Measurements from ENCODE around the gene ZNF451.

GRCh38 chr6:57116776-57117175 lies 26.8 kb downstream of the ZNF451 start:
- no peak for TF ChIP-seq MYC (IDR thresholded peaks at IDR 0.05; ENCODE audit: low read depth, low read length)
- TF ChIP-seq CTCF (IDR thresholded peaks at IDR 0.05; ENCODE audit: low read depth, low read length): no peak
- no peak for TF ChIP-seq POLR2A (IDR thresholded peaks at IDR 0.05; ENCODE audit: extremely low read depth, insufficient read length)

All from NB4 (cell line).